Stimulated activated effector memory CD8-positive, alpha-beta T cell treated with anti-CD3 and anti-CD28 coated beads, Interleukin-12 subunit alpha, Interleukin-12 subunit beta, amount 100 ng/mL, for 72 hours (primary cell): ENCODE measurements around the gene TP53I3.
"Not testable (repeated sequence)": the region's sequence is repeated elsewhere in the genome, so short reads cannot be mapped to it uniquely, and the experiment has no call there.

Source experiments
- ATAC-seq: fragments of 150-1000 bp; cut with Tn5 transposase; 2 replicates; pipeline ENCODE4 v1.10.0; 2021
- DNase-seq, 2 donors: peaks; one replicate each; pipeline ENCODE4 v3.0.0; 2021 to 2022; ENCODE audit warnings: low spot score in 2 of 2
- H3K27ac Mint-ChIP-seq: one replicate; pipeline ENCODE4 v1.8.0; 2022; ENCODE audit warnings: mild to moderate bottlenecking, mixed read lengths
- H3K36me3 Mint-ChIP-seq: one replicate; pipeline ENCODE4 v1.8.0; 2022; ENCODE audit warnings: mild to moderate bottlenecking, mixed read lengths
- H3K4me1 Mint-ChIP-seq: one replicate; pipeline ENCODE4 v1.8.0; 2022; ENCODE audit warnings: mixed read lengths
- H3K4me3 Mint-ChIP-seq: one replicate; pipeline ENCODE4 v1.8.0; 2022; ENCODE audit warnings: mild to moderate bottlenecking, mixed read lengths
- H3K9me3 Mint-ChIP-seq: one replicate; pipeline ENCODE4 v1.8.0; 2022; ENCODE audit warnings: mixed read lengths

The TP53I3 gene

DNA sequence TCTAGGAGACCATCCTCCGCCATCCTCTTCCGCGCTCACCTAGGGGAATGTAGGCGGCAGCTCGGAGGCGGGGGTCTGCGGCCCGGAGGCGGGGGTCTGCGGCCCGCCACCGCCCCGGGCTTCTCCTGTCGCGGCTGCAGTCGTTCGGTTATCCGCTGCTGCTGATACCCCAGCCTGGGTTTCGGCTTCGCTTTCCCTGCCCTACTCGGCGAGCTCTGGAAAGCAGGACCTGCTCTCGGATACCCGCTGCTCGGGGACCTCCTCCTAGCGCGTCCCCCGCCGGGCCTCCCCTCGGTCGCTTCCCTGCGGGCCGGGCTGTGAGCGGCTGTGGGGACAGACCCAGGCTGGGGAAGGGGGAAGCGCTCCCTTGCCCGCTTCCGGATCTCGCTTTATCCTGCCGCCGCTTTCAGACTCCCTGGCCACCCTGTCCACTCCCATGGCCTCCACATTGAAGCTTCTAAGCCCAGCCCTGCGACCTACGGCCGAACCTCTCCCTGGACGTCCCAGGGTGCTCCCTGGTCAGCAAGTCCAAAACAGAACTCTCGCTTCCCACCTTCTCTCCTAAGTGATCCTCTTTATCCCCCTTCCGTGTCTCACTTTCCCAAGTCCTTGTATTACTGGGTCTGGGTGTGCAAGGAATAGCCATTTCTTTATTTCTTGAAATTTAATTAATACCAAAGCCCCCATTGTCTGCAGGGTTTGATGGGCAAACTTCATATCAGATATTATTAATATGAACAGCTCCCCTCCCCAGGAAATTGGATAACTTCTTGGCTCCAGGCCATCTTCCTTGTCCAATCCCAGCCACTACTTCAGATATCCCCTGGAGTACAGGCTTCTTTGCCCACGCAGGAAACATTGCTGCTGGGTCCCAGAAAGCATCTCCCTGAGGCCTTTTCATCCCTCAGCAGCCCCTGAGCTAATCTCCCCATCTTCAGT, 34.3 kb downstream of the TP53I3 start:
- H3K4me3 Mint-ChIP-seq, result no peak overlapping the region
- H3K36me3 Mint-ChIP-seq, result peaks cover 7% of the 10 kb centered on the region
- peaks cover 20% of the 10 kb centered on the region for H3K4me1 Mint-ChIP-seq
- peak in 1 of 2 donors; percentile 12 for DNase-seq
- H3K27ac Mint-ChIP-seq, result no peak overlapping the region
- H3K9me3 Mint-ChIP-seq, result no peaks in the 10 kb centered on the region
- no peak for ATAC-seq

DNA sequence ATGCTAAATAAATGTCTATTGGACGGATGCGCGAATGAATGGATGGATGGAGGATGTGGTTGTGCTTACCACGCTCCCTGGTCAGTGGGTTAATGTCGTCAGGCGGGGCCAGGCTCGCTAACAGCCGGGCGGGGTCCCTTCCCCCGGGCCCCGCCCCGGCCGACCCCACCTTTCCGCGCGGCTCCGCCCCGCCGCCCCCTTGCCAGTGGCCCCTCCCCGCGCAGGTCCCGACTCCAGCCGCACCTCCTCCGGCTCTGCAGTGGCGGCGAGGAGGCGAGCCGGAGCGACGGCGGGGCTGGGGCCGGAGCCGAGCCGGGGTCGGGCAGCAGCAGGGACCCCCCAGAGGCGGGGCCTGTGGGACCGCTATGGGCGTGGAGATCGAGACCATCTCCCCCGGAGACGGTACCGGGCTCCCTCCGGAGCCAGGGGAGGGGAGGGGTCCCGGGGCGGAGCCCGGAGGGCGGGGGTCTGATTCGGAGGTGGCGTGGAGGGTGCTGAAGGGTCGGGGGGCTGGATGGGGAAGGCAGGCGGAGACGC, 35.1 kb downstream of the TP53I3 start, which contains the start of gene FKBP1B:
Gene FKBP1B (plus strand): TSS at position 257 of the 537 bp plus-strand sequence. CDS start 109 bp downstream, at position 366.
- peak; percentile 61 for ATAC-seq
- no peak within 1 kb of the TSS for H3K4me3 Mint-ChIP-seq
- peak; percentile 66 to 78 for DNase-seq

DNA sequence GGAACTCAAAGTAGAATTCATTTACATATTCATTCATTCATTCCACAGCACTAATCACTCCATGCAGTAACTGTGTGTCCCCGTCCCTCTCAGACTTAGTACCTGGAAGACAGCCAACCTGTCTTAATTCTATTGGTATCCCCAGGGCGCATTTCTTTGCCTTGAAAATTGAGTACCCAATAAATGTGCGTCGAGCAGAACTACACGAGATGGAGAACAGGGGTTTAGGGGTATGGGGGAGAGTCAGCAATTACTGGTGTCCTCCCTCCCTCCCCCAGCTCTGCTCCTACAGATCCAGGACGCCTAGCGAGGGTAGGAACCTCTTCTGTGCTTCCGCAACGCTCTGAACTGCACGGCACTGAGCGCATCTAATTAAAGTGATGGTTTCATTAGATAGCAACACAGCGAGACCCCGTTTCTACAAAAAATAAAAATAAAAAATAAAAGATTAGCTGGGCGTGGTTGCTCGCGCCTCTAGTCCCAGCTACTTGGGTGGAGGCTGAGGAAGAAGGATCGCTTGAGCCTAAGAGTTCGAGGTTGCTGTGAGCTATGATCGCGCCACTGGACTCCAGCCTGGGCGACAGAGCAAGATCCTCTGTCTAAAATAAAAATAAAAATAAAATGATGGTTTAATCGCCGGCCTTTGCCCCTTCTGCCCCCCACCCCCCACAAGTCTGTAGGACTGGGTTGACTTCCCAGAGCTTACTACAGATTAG, 35.7 kb downstream of the TP53I3 start:
- peaks cover 26% of the 10 kb centered on the region for H3K4me1 Mint-ChIP-seq
- ATAC-seq, result no peak
- H3K27ac Mint-ChIP-seq, result no peak overlapping the region
- no peaks in the 10 kb centered on the region for H3K9me3 Mint-ChIP-seq
- H3K4me3 Mint-ChIP-seq, result no peak overlapping the region
- H3K36me3 Mint-ChIP-seq, result peaks cover 7% of the 10 kb centered on the region
- DNase-seq, result no peak

More for the DNA sequence above, 35.1 kb downstream of the TP53I3 start, which contains the start of gene FKBP1B:
- H3K9me3 Mint-ChIP-seq, result no peaks in the 10 kb centered on the region
- H3K27ac Mint-ChIP-seq, result no peak within 1 kb of the TSS
- H3K4me1 Mint-ChIP-seq, result peaks cover 26% of the 10 kb centered on the region
- H3K36me3 Mint-ChIP-seq, result peaks cover 7% of the 10 kb centered on the region

DNA sequence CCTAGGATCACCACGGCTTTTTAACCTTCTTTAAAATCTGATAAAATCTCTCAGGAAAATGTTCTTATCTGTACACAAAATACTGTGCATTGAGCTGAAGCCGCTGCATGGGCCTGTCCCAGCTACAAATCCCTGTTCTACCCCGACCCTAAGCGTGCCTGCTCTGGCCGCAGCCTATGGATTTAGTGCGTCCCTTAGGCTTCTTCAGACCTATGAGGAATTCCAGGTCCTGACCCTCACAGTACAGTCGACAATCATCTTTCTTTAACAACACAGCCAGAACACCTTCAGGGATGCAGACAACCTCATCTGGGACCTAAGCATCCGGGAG, 37.0 kb downstream of the TP53I3 start:
- no peak overlapping the region for H3K4me3 Mint-ChIP-seq
- no peak for ATAC-seq
- no peak for DNase-seq
- H3K9me3 Mint-ChIP-seq, result no peaks in the 10 kb centered on the region
- peak overlapping the region; percentile 95 for H3K27ac Mint-ChIP-seq
- H3K4me1 Mint-ChIP-seq, result peaks cover 33% of the 10 kb centered on the region
- H3K36me3 Mint-ChIP-seq, result peaks cover 12% of the 10 kb centered on the region

DNA sequence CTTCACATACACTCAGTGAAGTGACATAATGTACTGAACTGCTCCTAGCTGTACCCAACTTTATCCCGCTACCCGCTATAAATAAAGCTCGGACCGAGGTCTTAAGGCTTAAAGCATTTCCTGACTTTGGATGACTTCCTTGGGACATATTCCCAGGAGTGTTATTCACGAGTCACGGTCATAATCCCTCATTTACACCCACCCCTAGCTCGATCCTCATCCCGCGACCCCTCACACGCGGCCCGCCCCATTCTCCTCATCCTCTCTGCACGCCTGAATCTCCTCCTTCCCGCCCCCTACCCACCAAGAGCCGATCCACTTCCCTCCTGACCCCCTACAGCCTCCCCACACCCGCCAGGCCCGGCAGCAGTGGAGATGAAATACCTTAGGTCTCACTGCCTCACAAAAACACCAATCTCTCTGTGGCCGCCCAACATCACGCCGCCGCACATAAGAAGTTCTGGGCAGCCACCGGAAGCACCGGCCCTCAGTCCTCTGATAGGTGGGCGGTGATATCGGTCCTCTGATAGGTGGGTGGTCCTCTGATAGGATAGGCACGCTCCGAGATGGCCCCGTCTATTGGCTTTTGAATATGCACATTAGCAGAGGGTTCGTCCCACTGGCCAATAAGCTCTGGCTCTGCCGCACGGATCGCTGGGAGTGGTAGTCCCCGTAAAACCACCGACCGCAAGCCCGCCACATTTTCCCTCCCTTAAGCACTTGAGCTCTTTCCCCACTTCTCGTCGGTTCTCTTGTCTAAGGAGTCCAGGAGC, 37.5 kb downstream of the TP53I3 start, which contains the start of gene WDCP:
Gene WDCP (minus strand): TSS at position 462 of the 773 bp plus-strand sequence. CDS start 7,897 bp downstream, outside the sequence.
- Mint-ChIP-seq H3K4me1 (peaks cover 33% of the 10 kb centered on the region), H3K4me3 (no peak within 1 kb of the TSS)

DNA sequence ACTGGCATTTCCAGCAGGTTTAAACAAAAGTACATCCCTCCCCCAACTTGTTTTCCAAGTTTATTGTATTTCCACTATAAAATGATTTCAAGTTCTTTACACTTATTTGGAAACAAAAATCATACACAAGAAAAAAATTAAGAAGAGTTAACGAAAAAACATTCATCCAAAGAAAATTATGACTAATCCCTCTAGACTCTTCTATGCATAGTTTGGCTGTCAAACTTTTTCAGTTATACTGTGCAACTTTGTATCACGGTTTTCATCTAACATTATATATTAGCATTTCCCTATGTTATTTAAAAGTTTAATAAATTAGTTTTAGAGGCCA, 38.1 kb downstream of the TP53I3 start:
- DNase-seq (no peak), ATAC-seq (no peak)
- H3K27ac Mint-ChIP-seq, result peak overlapping the region; percentile 95
- H3K4me3 Mint-ChIP-seq, result no peak overlapping the region
- peaks cover 33% of the 10 kb centered on the region for H3K4me1 Mint-ChIP-seq
- no peaks in the 10 kb centered on the region for H3K9me3 Mint-ChIP-seq
- peaks cover 12% of the 10 kb centered on the region for H3K36me3 Mint-ChIP-seq

More for the DNA sequence above, 37.5 kb downstream of the TP53I3 start, which contains the start of gene WDCP:
- peaks cover 12% of the 10 kb centered on the region for H3K36me3 Mint-ChIP-seq
- H3K27ac Mint-ChIP-seq, result peak within 1 kb of the TSS; percentile 95
- peak; percentile 72 to 94 for DNase-seq
- peak; percentile 98 for ATAC-seq
- no peaks in the 10 kb centered on the region for H3K9me3 Mint-ChIP-seq

DNA sequence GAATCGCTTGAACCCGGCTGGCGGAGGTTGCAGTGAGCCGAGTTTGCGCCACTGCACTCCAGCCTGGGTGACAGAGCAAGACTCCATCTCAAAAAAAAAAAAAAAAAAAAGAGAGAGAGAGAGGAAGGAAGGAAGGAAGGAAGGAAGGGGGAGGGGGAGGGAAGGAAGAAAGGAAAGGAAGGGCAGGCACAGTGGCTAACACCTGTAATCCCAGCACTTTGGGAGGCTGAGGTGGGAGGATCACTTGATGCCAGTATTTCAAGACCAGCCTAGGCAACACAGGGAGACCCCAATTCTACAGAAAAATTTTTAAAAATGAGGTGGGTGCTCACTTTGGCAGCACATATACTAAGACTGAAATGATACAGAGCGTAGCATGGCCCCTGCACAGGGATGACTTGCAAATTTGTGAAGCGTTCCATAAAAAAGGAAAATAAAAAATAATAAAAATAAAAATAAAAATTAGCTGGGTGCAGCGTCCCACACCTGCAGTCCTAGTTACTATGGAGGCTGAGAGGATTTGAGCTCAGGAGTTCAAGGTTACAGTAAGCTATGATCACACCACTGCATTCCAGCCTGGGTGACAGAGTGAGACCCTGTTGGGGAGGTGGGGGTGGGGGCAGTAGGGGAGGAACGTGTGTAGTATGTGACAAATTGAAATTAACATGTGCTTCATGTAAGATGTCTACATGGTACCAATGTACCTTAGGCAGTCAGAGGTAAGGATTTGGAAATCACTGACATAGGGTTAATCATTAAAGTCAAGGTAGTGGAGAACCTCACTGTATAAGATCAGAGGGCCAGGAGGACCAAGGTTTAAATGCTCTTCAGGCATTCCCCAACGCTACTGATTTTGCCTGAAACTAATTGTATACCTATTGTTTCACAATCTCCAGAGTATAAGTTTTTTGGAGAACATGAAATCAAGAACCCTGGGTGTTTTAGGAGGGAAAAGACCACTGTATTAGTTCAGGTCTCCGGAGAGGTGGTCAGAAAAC, 38.8 kb downstream of the TP53I3 start:
- Mint-ChIP-seq H3K9me3 (no peaks in the 10 kb centered on the region), H3K4me3 (no peak overlapping the region), H3K36me3 (peaks cover 12% of the 10 kb centered on the region), H3K4me1 (peaks cover 33% of the 10 kb centered on the region), H3K27ac (no peak overlapping the region)
- no peak for DNase-seq
- ATAC-seq, result no peak

DNA sequence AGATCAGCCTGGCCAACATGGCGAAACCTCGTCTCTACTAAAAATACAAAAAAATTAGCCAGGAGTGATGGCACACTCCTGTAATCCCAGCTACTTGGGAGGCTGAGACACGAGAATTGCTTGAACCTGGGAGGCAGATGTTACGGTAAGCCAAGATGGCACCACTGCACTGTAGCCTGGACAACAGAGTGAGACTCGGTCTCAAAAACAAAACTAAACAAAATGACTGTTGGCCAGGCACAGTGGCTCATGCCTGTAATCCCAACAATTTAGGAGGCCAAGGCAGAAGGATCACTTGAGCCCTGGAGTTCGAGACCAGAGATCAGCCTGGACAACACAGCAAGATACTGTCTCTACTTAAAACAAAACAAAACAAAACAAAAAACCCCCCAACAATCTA, 41.5 kb downstream of the TP53I3 start:
- H3K27ac Mint-ChIP-seq, result peak overlapping the region; percentile 27
- H3K4me3 Mint-ChIP-seq, H3K9me3 Mint-ChIP-seq, ATAC-seq, DNase-seq: not testable (repeated sequence)
- peaks cover 28% of the 10 kb centered on the region for H3K36me3 Mint-ChIP-seq
- H3K4me1 Mint-ChIP-seq, result peaks cover 33% of the 10 kb centered on the region

DNA sequence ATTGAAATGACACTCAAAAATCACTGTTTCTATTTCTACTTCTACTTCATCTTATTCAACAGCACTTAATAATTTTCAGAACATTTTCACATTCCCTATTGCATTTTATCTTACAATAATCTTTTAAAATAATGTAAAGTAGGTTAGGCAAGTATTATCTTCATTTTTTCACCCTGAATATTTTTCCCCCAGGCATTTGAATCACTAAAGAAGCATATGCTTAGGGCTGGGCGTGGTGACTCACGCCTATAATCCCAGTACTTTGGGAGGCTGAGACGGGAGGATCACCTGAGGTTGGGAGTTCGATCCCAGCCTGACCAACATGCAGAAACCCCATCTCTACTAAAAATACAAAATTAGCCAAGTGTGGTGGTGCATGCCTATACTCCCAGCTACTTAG, 44.1 kb downstream of the TP53I3 start:
- no peak overlapping the region for H3K4me3 Mint-ChIP-seq
- no peak overlapping the region for H3K27ac Mint-ChIP-seq
- DNase-seq, result no peak
- peaks cover 42% of the 10 kb centered on the region for H3K36me3 Mint-ChIP-seq
- no peak for ATAC-seq
- H3K9me3 Mint-ChIP-seq, result no peaks in the 10 kb centered on the region
- H3K4me1 Mint-ChIP-seq, result peaks cover 19% of the 10 kb centered on the region

DNA sequence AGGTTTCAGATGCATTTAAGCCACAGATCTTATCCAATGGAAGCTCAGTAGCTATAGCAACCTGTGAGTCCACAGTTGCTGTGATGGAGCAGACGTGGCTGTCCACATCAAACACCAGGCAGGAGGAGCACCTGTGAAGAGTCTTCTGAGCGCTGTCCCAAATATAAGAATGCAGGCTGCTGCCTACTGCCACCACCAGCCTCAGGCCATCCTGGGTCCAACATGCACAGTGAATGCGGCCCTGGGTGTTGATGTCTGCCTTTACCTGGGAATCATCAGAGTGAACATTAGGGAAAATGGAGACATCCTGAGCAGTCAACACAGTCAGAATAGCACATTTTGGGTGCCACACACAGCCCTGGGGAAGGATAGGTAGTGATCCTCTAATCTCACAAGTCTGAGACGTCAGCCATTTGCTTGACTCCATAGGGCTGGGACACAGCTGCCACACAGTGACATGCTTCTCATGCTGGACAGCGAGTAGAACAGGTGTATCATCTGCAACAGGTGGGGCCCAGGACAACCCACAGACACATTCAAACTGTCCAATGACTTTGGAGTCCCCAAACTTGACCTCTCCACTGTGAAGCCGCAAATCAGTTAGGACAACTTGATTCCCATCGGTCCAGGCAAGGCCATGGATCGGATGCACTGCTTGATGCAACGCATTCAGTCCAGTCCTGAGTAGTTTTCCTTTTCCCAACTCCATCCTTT, 45.7 kb downstream of the TP53I3 start:
- Mint-ChIP-seq H3K27ac (no peak overlapping the region), H3K4me3 (no peak overlapping the region), H3K4me1 (peaks cover 18% of the 10 kb centered on the region), H3K9me3 (no peaks in the 10 kb centered on the region), H3K36me3 (peaks cover 42% of the 10 kb centered on the region)
- ATAC-seq, result no peak
- no peak for DNase-seq
